Raji (cell line): ENCODE data around the gene GATC.

ENCODE experiments used
- POLR2A ChIP-seq: IDR thresholded peaks from 2 replicates; pipeline ENCODE4 v1.6.1; 2011; ENCODE audit warnings: low read depth, low read length, control low read depth; ENCODE audit not compliant: insufficient read depth

The GATC gene

GRCh38 chr12:120498870-120499515 lies 52.7 kb downstream of the GATC start:
- TF ChIP-seq POLR2A = no peak; the same call in 1 of the 2 replicates

GRCh38 chr12:120500581-120500980 lies 54.3 kb downstream of the GATC start:
- no peak for TF ChIP-seq POLR2A

GRCh38 chr12:120504587-120504986 lies 58.3 kb downstream of the GATC start:
- no peak for TF ChIP-seq POLR2A

- TF ChIP-seq POLR2A = no peak
These were observed 62.3 kb downstream of the GATC start for GRCh38 chr12:120508537-120508936.
